GM19455 (cell line): ENCODE results near the gene GPR85.
"Not testable (repeated sequence)": the region's sequence is repeated elsewhere in the genome, so short reads cannot be mapped to it uniquely, and the experiment has no call there.

Experiments
- ATAC-seq: cut with Tn5 transposase; IDR thresholded peaks from one replicate; pipeline ENCODE4 v1.9.1; 2021; ENCODE audit not compliant: unreplicated experiment

GPR85 gene

GRCh38 chr7:113084496-113085172 lies 2.0 kb downstream of the GPR85 start:
- no peak for ATAC-seq

GRCh38 chr7:113083816-113084495 lies 2.7 kb downstream of the GPR85 start:
- ATAC-seq: no peak

- no peak for ATAC-seq
Observed at GRCh38 chr7:113083132-113083815, 3.4 kb downstream of the GPR85 start.

- no peak for ATAC-seq
Observed at GRCh38 chr7:113078331-113078730, 8.3 kb downstream of the GPR85 start.

GRCh38 chr7:113076703-113077102 lies 9.9 kb downstream of the GPR85 start:
- no peak for ATAC-seq

- no peak for ATAC-seq
Observed at GRCh38 chr7:113071465-113071864, 15.2 kb downstream of the GPR85 start.

- ATAC-seq: no peak
Observed at GRCh38 chr7:113062499-113062898, 24.1 kb downstream of the GPR85 start.

- no peak for ATAC-seq
Observed at GRCh38 chr7:113060100-113060499, 26.5 kb downstream of the GPR85 start.

GRCh38 chr7:113054938-113055337 lies 31.7 kb downstream of the GPR85 start:
- no peak for ATAC-seq

GRCh38 chr7:113054272-113054671 lies 32.4 kb downstream of the GPR85 start:
- not testable (repeated sequence) for ATAC-seq

- not testable (repeated sequence) for ATAC-seq
Observed at GRCh38 chr7:113049221-113049620, 37.4 kb downstream of the GPR85 start.

GRCh38 chr7:113046453-113046852 lies 40.2 kb downstream of the GPR85 start:
- ATAC-seq: no peak

GRCh38 chr7:113045379-113045778 lies 41.2 kb downstream of the GPR85 start:
- no peak for ATAC-seq

GRCh38 chr7:113044394-113044793 lies 42.2 kb downstream of the GPR85 start:
- ATAC-seq: no peak

GRCh38 chr7:113040849-113041248 lies 45.8 kb downstream of the GPR85 start:
- no peak for ATAC-seq

GRCh38 chr7:113033959-113034358 lies 52.7 kb downstream of the GPR85 start:
- ATAC-seq: no peak
